Caco-2 (cell line): Measurements from ENCODE around the gene PEX26. TPM values are rescaled to one million over a fixed set of nuclear protein-coding genes. Genes with fewer than 3 reads are reported as not detected.

Source experiments
- BruUV-seq: library from RNA; stranded (reverse); fragments of 400-500 nt; replicated peaks from 2 replicates; lab custom pipeline; 2021; lab: Mats Ljungman, UMichigan
- CTCF ChIA-PET: fragments of 300-600 bp; sonication (Branson Sonifier 250); formaldehyde crosslinking; loops from one replicate; lab custom pipeline; 2022; ENCODE audit warnings: antibody characterized with exemption; lab: Charles Lee
- POLR2A ChIA-PET: fragments of 300-600 bp; sonication (Branson Sonifier 250); formaldehyde crosslinking; loops from one replicate; lab custom pipeline; 2022; ENCODE audit warnings: antibody characterized with exemption; lab: Charles Lee
- DNase-seq, 2 experiments: peaks; one replicate each; pipeline versions ENCODE4 v3.0.0 to v3.0.0-alpha.2; 2020 to 2022
- H3K27me3 ChIP-seq: replicated peaks from 2 replicates; pipeline ENCODE4 v1.6.0; 2011; ENCODE audit warnings: low read length; ENCODE audit not compliant: control insufficient read depth, insufficient read depth
- H3K36me3 ChIP-seq: 2 replicates; pipeline ENCODE4 v1.5.1; 2011; ENCODE audit warnings: low read length; ENCODE audit not compliant: control insufficient read depth, insufficient read depth
- H3K4me1 ChIP-seq: fragments of 250-450 bp; sonication (Bioruptor Pico); 2 replicates; pipeline ENCODE4 v1.5.1; 2020; ENCODE audit warnings: mild to moderate bottlenecking
- H3K4me3 ChIP-seq: 2 replicates; pipeline ENCODE4 v1.5.1; 2011; ENCODE audit warnings: low read depth, mild to moderate bottlenecking, control low read depth, low read length
- H3K9me3 ChIP-seq: fragments of 250-450 bp; sonication (Bioruptor Pico); 2 replicates; pipeline ENCODE4 v1.5.1; 2020; ENCODE audit warnings: mild to moderate bottlenecking, moderate library complexity
- H3K27ac Mint-ChIP-seq: one replicate; pipeline ENCODE4 v1.8.0; 2022; ENCODE audit warnings: mixed read lengths; ENCODE audit not compliant: unreplicated experiment
- H3K27me3 Mint-ChIP-seq: one replicate; pipeline ENCODE4 v1.8.0; 2022; ENCODE audit warnings: mixed read lengths; ENCODE audit not compliant: insufficient read depth, unreplicated experiment
- H3K36me3 Mint-ChIP-seq: one replicate; pipeline ENCODE4 v1.8.0; 2022; ENCODE audit warnings: mild to moderate bottlenecking, mixed read lengths; ENCODE audit not compliant: insufficient read depth, unreplicated experiment
- H3K4me1 Mint-ChIP-seq: one replicate; pipeline ENCODE4 v1.8.0; 2022; ENCODE audit warnings: low read depth, mixed read lengths; ENCODE audit not compliant: unreplicated experiment
- H3K4me3 Mint-ChIP-seq: one replicate; pipeline ENCODE4 v1.8.0; 2022; ENCODE audit warnings: mild to moderate bottlenecking, moderate library complexity, mixed read lengths; ENCODE audit not compliant: unreplicated experiment
- H3K9me3 Mint-ChIP-seq: one replicate; pipeline ENCODE4 v1.8.0; 2022; ENCODE audit warnings: mixed read lengths; ENCODE audit not compliant: unreplicated experiment
- CTCF ChIP-seq, 2 experiments: fragments of 200-600 bp in 1 of 2; IDR thresholded peaks; 1 replicate in 1 of 2; 2 replicates in 1 of 2; pipeline versions ENCODE4 v1.5.1 to v1.8.0; 2011 to 2022; ENCODE audit warnings: antibody characterized with exemption in 1 of 2, control low read depth in 1 of 2, inconsistent platforms in 1 of 2, low read depth in 1 of 2, low read length in 1 of 2, mild to moderate bottlenecking in 1 of 2, moderate library complexity in 1 of 2; ENCODE audit not compliant: insufficient read depth in 1 of 2, severe bottlenecking in 1 of 2, unreplicated experiment in 1 of 2
- intact Hi-C: fragments of 100-400 bp; cut with micrococcal nuclease; formaldehyde crosslinking; loops from one replicate; pipeline ENCODE4 v1.10.0; 2022; ENCODE audit not compliant: unreplicated experiment
- total RNA-seq: library from RNA; stranded (reverse); gene quantifications from 2 replicates; pipeline ENCODE4 v1.2.3, GENCODE V29; 2022

The PEX26 gene
- total RNA-seq, 1 experiment from 2014 or later, result 40.6 TPM

- H3K9me3 Mint-ChIP-seq, result no peaks in the 10 kb centered on the region
- Histone ChIP-seq H3K36me3 (no peaks in the 10 kb centered on the region), H3K4me3 (no peak overlapping the region), H3K27me3 (no peaks in the 10 kb centered on the region; the same call in 1 of the 2 replicates), H3K9me3 (no peaks in the 10 kb centered on the region), H3K4me1 (no peaks in the 10 kb centered on the region)
- H3K36me3 Mint-ChIP-seq, result no peaks in the 10 kb centered on the region
- no peak for DNase-seq
- H3K4me1 Mint-ChIP-seq, result no peaks in the 10 kb centered on the region
- H3K27me3 Mint-ChIP-seq, result no peaks in the 10 kb centered on the region
- no peak for TF ChIP-seq CTCF (IDR thresholded peaks at IDR 0.05; ENCODE audit: insufficient read depth in 1 of 2, low read depth in 1 of 2, low read length in 1 of 2, severe bottlenecking in 1 of 2, unreplicated experiment in 1 of 2)
- intact Hi-C loops, result no loop called here
- no TSS peak for BruUV-seq
- H3K27ac Mint-ChIP-seq, result no peak overlapping the region
- POLR2A ChIA-PET, result no interaction called here
- CTCF ChIA-PET, result no interaction called here
- H3K4me3 Mint-ChIP-seq, result no peak overlapping the region
These were observed 37.3 kb downstream of the PEX26 start for GRCh38 chr22:18114976-18115652.

- ChIA-PET POLR2A (no interaction called here), CTCF (no interaction called here)
- H3K4me3 Mint-ChIP-seq, result no peak overlapping the region
- intact Hi-C loops, result no loop called here
- no peaks in the 10 kb centered on the region for H3K4me1 ChIP-seq
- H3K4me1 Mint-ChIP-seq, result no peaks in the 10 kb centered on the region
- no peak for TF ChIP-seq CTCF (IDR thresholded peaks at IDR 0.05; ENCODE audit: insufficient read depth in 1 of 2, low read depth in 1 of 2, low read length in 1 of 2, severe bottlenecking in 1 of 2, unreplicated experiment in 1 of 2)
- no peak overlapping the region for H3K27ac Mint-ChIP-seq
- H3K27me3 ChIP-seq, result no peaks in the 10 kb centered on the region; the same call in 1 of the 2 replicates
- H3K36me3 ChIP-seq, result no peaks in the 10 kb centered on the region
- H3K36me3 Mint-ChIP-seq, result no peaks in the 10 kb centered on the region
- DNase-seq, result no peak
- no peaks in the 10 kb centered on the region for H3K9me3 ChIP-seq
- H3K27me3 Mint-ChIP-seq, result no peaks in the 10 kb centered on the region
- no peaks in the 10 kb centered on the region for H3K9me3 Mint-ChIP-seq
- no peak overlapping the region for H3K4me3 ChIP-seq
- no TSS peak for BruUV-seq
These were observed 38.1 kb downstream of the PEX26 start for GRCh38 chr22:18115906-18116371.

- POLR2A ChIA-PET, result no interaction called here
- no peak for DNase-seq
- no peaks in the 10 kb centered on the region for H3K36me3 ChIP-seq
- Mint-ChIP-seq H3K27me3 (no peaks in the 10 kb centered on the region), H3K36me3 (no peaks in the 10 kb centered on the region), H3K4me3 (no peak overlapping the region), H3K27ac (no peak overlapping the region), H3K9me3 (no peaks in the 10 kb centered on the region), H3K4me1 (no peaks in the 10 kb centered on the region)
- no peaks in the 10 kb centered on the region for H3K9me3 ChIP-seq
- BruUV-seq, result no TSS peak
- no peaks in the 10 kb centered on the region for H3K4me1 ChIP-seq
- no peak overlapping the region for H3K4me3 ChIP-seq
- intact Hi-C loops, result no loop called here
- H3K27me3 ChIP-seq, result no peaks in the 10 kb centered on the region; the same call in 1 of the 2 replicates
- no peak for TF ChIP-seq CTCF (IDR thresholded peaks at IDR 0.05; ENCODE audit: insufficient read depth in 1 of 2, low read depth in 1 of 2, low read length in 1 of 2, severe bottlenecking in 1 of 2, unreplicated experiment in 1 of 2)
- CTCF ChIA-PET, result no interaction called here
These were observed 38.8 kb downstream of the PEX26 start for GRCh38 chr22:18116634-18117033.
